HuH-7 (cell line): Measurements from ENCODE around the gene SETD5.

Experiments
- DNase-seq: peaks from one replicate; pipeline ENCODE4 v3.0.0; 2011; ENCODE audit warnings: low spot score

Gene SETD5

DNA sequence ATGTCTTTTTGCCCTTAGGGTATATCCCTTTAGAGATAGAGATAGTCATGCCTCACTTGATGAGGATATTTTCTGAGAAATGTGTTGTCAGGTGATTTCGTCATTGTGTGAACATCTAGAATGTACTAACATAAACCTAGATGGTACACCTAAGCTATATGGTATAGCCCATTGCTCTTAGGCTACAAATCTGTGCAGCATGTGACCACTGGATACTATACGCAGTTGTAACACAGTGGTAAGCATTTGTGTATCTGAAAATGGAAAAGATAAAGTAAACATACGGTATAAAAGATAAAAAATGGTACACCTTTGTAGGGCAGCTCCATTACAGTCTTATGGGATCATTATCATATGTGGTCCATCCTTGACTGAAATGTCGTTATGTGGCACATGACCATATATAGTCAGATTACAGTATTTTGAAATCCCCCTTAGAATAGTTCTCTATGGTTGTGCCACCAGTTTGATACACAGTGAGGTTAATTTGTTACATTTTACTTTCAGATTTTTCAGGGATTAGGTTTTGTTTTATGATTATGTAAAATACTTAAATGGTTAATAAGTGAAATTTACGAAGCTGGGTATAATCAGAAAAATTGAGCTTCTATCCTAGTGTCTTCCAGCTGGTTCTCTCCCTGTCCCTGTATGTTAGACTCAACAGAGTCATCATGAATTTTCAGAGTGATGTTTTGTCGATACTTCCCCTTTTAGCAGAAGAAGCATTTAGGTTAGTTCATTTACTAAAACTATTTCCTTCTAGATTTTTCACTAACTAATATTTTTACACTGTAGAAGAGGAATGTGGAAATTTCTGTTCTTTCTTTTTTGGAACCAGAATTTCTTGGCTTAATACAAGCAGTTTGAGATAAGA is 12.8 kb downstream of the SETD5 start:
- DNase-seq, result no peak

DNA sequence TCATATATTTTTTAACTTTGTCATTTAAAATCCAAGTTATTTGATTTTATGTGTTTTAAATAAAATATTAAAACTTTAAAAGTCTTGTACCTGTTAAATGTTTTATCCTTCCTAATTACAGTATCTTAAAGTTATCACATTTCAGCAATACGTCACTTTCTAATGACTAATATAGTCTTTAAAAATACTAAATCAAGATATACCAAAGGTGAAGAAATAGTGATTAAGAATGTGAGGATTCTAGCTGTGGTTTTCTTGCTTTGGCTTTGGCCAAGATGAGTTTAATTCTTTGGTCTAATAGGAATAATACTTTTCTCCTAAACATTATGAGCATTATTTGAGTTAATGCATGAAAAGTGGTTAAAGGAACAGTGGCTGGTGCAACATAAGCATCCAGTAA is 13.9 kb downstream of the SETD5 start:
- no peak for DNase-seq

DNA sequence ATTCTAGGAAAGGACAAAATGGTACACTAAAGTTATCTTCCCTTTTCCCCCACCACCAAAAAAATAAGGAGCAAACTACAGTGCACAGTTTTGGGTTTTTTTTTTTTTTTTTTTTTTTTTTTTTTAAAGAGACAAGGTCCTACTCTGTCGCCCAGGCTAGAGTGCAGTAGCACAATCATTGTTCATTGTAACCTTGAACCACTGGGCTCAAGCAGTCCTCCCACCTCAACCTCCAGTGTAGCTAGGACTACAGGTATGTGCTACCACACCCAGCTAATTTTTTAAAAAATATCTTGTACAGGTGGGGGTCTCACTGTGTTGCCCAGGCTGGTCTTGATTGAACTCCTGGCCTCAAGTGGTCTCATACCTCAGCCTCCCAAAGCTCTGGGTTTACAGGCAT is 14.9 kb downstream of the SETD5 start:
- DNase-seq, result no peak

DNA sequence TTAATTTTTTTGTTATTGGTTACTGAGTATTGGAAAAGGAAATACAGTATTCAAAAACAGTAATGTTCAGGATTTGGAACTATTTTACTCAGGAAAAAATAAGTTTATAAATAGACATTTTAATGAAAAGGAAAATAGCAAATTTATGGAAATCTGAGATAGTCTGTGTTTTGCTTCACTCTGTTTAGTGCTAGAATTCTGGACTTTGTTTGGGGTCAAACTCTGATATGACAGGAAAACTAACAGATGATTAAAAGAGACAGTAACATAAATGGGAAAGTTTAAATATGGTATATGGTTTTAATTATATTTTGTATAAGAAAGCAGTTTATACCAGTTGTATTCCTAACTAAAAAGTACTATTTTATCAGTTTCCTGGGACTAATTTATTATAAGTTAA is 17.4 kb downstream of the SETD5 start:
- DNase-seq, result no peak

DNA sequence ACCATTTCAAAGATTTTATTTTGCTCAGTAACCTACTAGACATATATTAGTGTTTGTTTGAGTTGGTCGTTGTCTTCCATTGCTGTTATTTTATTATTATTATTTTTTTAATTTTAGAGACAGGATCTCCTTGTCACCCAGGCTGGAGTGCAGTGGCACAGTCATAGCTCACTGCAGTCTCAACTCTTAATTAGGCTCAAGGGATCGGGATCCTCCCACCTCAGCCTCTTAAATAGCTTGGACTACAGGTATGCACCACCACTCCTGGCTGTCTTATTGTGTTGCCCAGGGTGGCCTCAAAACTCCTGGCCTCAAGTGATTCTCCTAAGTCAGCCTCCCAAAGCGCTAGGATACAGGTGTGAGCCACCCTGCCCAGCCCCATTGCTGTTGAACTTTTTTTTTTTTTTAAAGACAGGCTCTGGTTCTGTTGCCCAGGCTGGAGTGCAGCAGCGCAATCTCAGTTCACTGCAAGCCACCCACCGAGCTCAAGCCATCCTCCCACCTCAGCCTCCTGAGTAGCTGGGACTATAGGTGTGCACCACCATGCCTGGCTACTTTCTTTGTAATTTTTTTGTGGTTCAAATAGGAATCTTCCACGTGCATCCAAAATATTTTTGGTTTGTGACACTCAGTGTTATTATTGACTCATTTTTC is 18.2 kb downstream of the SETD5 start:
- DNase-seq, result no peak

DNA sequence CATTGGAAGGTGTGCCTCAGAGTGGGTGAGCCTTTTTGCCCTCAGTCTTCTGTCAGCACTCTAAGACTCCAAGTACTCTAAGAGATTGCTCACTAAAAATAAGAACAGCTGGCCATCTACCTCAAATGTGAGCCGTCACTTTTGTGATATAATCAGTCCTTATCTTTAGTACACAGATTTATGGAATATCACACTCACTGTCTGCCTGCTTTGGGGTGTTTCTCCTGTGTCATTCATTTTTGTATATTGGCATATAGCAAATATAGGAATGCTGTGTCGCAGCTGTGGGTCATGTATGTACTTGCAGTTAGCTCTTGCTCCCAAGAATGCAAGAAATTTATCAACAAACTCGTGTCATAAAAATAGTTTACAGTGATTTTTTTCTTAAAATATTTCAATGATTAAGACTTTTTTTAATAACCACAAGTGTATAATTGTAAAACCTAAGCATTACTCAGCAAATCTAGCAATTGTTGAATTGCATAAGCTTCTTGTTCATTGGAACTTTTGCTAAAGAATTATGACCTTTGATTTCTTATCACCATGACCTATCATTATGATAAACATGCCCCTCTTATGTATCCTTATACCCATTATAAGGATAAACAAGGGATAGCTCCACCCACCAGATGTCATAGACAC is 18.8 kb downstream of the SETD5 start:
- DNase-seq, result no peak

DNA sequence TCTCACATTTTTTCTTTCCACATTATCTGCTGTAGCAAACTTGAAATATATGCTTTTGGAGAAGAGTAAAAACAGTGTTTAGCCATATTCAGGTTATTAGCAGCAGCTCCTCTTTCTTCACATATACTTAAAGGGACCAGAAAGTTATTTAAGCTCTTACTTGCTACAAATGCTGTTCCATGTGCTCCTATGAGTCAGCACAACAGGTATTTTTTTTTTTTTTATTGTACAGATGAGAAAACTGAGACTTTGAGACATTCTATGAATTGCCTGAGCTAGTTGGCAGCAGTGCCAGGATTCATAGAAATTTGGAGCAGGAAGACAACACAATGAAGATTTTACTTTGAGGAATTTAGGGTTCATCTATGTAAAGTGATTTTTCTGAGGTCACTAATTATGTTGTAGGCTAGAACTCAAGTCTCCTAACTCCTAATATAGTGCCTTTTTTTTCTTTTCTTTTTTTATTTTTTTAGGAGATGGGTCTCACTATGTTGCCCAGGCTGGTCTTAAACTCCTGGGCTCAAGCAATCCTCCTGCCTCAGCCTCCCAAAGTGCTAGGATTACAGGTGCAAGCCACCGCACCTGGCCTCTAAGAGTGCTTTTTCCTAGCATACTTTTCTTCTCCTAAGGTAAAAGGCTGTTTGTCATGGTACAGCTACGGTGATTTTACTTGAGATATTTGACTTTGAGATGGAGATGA is 23.6 kb downstream of the SETD5 start:
- DNase-seq, result no peak

DNA sequence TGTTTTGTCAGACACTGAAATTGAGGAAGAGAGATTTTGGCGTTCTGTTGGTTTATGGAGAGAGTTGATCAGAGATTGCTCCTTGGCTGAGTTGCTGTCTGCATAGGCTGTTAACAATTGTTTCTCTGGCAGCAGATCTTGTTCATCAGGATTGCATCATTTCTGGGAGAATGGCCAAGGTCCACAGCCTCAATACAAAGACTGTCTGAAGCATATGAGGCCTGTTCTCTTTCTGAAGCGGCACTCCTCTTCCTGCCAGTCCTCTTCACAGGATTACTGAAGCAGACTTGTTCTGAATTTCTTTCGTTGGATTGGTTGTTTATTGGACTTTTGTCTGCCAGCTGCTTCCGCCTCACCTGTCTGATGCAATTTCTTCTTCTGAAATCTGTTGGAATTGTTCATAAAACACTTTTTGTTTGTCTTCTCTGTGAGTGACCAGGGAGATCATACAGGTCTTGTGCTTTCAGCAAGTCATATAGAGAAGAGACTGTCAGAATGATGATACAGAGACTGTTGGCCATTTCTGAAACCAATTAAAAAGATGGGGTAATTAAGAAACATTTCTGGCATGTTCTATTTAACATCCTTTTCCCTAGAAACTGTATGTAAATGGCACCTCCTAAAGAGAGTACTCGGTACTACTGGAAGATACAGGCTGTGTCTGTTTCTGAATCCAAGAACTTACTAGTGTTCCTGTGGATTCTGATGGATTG is 25.5 kb downstream of the SETD5 start:
- peak; percentile 78 for DNase-seq

DNA sequence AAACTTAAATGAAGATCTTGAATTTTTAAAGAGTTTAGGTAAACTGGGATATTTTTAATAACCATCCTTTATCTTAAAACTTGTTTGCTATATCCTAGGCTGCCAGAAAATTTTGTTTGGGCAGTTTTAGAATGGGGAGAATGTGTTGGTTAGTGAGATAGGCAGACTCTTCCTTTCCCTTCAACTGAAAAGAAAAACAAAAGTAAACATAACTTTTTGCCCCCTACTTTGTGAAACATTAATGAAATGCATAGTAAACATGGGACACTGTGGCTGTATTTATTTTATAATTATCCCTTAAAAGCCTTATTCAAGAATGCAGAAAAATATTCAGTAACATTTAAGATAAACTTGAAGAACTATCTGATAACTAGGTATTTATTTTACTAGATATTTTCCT is 31.0 kb downstream of the SETD5 start:
- DNase-seq, result no peak

DNA sequence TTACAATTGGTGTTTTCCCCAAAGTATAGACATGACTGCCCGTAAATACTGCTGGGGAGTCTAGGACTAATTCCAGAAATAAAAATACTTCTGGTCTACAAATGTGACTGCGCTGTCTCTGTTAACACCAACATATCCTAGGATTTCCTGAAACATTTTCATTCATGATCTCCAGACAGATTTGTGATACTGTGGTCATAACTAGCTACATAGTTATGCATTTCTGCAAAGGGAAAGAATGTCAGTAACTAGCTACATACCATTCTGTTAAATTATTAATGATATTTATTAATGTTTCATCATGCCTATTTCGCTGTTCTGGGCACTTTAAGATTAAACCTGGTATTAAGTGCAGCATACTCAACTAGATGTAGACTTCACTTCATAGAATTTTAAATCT is 33.3 kb downstream of the SETD5 start:
- DNase-seq, result no peak

DNA sequence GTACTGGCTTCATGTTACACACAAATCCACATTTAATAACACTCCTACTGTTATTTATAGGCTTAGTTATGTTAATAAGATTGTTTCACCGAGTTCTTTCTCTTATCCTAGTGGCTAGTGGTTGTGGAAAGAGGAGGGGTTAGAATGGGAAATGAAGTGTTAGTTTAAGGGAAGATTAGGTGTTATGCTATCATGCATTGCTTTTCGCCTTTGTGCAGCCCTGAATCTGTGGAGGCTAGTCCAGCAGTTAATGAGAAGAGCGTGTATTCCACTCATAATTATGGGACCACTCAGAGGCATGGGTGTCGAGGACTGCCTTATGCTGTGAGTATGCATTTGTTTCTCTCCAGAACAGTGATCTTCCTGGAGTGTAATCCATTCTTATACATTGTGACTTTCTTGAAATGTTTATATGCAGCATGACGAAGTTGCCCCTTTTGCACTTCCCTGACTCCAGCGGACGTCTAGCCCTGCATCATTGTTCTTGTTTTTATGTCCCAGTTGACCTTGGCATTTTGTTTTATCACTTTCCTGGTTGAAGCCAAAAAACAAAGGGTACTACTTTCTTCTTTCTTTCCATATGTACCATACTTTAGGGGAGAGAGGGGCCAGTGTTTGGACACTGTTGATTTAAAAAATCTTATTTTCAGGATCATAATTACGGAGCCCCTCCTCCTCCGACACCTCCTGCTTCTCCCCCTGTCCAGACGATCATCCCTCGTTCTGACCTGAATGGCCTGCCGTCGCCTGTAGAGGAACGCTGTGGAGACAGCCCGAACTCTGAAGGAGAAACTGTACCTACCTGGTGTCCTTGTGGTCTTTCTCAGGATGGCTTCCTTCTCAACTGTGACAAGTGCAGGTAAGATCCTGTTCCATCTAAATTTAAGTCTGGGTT is 36.5 kb downstream of the SETD5 start:
- no peak for DNase-seq

DNA sequence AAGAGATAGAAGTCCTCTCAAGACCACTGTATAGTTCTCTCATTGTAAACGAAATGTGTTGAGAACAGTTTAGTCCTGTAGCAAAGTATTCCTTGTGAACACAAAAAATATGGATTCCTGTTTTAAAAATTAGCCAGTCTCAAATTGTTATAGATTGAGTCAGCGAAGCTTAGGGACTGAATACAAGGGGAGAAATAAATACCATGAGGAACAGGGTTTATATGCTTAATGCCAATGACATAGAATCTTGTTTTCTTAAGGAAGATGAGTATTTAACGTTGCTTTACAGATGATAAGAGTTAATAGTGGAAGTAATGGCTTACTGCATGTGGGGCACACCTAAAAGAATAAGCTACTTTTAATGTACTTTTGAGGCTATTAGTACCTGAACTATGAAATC is 37.9 kb downstream of the SETD5 start:
- no peak for DNase-seq

DNA sequence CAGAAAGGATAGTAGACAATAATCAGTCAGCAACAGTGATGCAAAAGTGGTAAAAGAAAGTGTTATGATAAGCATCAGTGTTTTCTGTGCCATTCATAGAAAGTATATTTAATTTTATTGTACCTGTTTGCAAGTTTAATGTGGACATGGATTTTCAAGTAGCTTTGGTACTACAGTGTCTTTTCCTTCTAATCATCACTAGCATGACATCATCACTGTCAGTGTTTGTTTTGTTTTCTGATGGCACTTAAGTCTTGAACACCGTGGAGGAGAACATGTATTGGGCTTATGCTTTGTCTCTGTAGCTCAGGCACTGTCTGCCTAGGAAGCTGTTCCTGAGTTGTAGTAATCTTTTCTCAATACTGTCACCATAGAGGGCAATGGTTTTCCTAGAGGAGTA is 41.9 kb downstream of the SETD5 start:
- DNase-seq, result no peak

DNA sequence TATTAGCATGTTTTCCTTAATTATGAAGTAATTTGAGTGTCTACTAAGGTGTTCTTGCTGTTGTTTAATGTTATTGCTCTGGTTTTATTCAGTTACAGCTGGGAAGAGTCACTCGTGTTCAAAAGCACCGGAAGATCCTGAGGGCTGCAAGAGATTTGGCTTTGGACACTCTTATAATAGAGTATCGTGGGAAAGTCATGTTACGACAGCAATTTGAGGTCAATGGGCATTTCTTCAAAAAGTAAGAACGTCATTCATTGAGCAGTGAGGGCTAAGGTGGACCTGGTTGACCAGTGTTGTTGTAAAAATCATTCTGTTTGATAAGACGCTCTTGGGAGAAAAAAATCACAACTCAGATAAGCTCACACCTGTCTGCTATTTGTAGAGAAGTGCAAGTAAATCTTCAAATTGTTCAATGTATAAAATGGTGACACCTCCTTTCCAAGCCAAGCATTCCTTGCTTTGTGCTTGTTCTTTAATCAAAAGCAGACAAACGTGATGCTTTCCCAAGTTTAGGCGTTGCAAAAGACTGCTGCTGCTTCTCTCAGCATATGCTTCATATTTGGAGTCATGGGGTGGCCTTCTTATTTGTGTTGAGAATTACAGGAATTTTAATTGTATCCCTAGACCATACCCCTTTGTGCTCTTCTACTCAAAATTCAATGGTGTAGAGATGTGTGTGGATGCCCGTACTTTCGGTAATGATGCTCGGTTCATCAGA is 44.2 kb downstream of the SETD5 start:
- no peak for DNase-seq

DNA sequence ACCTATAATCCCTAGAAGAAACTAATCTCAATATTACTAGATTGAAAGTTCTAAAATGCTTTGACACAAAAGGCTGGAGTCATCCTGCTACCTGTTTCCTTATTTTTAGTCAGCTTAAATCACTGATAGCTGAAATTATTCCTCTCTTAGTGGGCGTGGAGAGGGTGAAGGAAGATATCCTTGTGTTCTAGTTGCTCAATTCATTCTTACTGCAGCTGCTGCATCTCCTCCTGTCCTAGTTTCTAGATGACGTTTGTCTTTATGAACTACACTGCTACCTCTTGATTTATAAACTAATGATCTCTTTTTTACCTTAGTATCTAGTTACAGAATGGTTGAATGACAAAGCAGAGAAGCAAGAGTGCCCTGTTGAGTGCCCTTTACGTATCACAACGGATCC is 50.7 kb downstream of the SETD5 start:
- no peak for DNase-seq

DNA sequence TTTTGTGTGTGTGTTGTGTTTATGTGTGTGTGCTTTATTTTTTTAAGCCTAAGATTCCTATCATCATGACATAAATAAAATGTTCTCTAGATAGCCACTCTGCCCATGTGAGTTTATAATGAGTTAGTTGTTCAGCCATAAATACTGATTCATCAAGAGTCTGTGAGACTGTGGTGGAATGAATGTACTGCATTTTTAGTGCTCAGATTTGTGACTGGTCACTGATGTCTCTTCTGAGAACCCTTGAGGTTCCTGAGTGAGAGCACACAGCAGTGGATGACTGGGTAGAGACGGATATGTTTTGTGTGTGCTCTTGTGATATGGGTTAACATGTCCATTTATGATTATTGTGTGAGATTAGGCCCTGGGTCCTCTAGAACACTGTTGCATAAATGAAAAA is 51.2 kb downstream of the SETD5 start:
- DNase-seq, result no peak

DNA sequence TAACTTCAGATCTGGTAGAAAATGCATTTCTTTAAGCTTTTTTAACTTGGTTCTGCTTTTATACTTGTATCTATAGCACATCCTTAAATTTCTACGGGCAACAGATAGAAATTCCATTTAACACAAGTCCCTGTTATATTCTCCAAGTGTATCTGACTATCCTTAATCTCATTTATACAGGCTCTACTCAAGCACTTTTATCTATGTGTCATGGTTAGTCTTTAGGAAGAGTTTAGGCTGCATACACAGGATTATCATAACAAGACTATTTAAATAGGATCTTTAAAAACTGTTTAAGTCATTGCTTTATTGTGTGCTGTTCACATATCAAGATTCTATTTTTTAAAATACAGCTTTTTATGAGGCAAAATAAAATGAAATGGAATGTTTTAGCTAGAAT is 52.7 kb downstream of the SETD5 start:
- no peak for DNase-seq

DNA sequence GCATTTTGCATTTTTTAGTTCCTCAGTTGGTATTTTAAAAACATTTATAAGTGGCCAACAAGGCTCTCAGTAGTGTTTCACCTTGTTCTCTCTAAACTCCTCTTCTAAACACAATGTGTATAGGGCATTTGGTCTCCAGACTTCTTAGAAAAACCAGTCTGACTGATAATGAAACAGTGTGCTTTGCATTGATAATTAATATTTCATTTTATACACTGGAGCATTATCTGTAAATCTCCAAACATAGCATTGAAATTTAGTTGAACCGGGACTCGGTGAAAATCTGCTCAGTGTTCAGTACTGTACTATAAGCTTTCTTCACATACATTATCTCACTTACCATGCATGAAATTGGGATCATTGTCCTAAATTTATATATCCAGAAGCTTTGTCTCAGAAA is 53.6 kb downstream of the SETD5 start:
- DNase-seq, result no peak

DNA sequence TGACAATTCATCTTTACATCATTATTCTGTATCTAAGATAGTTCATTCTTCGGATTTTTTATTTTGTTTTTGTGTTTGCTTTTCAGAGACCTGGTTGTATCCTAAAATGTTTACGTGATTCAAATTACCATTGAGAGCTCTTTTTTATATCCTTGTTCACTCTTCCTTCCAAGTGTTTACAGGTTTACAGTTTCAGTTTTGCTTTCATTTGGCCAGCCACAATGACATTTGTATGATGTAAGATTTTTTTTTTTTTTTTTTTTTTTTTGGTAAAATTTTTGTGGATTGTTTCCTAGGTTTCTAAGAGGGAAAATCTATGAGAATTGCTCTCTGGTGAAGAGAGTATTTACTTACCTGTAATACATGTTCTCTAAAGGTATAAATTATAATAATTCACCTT is 55.0 kb downstream of the SETD5 start:
- no peak for DNase-seq

DNA sequence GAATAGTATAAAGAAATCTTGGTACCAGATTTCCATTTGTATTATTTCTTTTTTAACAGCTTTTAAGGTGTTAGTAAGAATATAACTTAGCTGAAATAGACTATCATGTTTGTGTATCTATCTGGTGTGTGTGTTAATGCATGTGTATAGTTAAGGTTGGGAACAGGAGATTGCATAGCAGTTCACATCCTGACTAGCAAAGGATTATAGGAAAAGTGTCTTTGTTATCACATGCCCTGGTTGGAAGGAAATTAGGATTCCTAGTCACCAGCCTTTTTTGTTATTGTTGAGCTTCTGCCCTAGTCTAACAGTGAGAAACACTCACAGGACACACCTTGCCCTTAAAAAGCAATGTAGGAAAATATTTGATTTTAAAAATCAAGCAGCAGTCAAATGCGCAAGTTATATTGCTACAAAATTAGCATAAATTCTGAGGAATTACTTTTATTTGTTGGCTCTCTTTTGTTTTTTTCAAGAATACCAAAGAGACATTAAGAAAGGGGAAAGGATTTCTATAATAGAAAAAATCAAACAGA is 58.2 kb downstream of the SETD5 start:
- DNase-seq, result no peak
